ENCODE results near the gene ZFR2.

Gene ZFR2

DNA sequence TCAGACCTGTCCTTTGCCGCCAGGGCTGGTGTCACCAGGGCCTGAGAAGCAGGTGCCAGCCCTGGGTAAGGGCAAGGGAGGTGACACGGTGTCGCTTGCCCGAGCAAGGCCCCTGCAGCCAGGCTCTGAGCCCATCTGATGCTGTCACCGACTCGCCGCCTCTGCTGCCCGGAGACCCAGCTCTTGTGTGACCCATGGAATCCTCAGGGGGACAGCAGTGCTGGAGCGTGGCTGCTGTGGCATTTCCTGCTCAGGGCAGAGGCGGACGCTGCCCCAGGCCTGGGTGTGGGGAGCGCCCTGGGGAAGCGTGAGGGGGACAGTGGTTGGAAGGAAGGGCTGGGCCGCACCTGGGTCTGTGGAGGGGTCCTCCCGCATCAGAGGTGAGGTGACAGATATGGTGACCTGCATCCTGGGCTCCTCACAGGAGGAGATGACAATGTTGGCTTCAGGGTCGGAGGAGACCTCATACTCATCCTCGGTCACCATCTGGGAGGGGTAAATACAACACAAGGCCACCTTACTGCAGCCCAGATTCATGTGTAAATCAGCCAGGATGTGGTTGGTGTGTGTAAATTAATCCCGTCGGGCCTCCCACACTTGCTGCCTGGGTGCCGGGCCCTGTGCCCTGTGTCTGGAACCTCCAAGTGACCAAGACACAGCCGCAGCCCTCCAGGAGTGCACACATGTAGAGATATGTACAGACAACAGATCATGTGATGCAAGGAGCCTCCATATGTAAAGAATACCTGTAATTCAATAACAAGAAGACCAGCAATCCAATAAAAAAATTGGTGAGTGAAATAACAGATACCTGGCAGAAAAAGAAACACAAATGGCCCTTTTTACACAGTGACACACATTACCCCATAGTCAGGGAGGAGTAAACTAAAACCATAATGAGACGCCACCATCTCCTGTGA is 55.1 kb downstream of the ZFR2 start:
- no peak for DNase-seq

DNA sequence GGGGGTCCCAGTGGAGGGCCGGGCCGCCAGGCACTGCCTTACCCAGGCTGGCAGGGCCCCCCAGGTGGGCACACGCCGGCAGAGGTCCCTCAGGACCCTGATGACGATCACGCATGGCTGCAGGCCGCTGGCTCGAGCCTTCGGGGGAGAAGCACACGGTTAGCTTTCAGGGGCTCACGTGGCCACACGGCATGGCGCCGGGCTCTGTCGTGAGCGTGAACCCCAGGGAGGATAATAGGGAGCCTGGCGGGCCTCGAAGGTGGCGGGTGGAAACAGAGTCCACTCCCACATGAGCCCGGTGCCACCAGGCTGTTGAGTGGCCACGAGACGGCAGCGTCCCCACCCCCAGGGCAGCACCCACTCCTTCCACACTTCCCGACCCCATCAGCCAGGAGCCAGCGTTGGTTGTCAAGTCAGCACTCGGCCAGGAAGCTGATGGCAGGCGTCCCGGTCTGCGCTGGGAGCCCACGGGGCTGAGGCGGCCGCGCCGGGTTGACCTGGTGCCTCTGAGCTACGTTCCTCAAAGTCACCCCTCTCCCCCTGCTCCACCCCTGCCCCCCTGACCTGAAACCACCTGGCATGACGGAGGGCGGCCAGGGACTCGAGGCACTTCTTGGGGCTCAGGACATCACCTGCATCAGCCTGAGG is 58.0 kb downstream of the ZFR2 start:
- DNase-seq = no peak

- DNase-seq = no peak
These were observed 58.7 kb downstream of the ZFR2 start for GRCh38 chr19:3809881-3810707.

- no peak for DNase-seq
These were observed 60.3 kb downstream of the ZFR2 start for GRCh38 chr19:3808420-3809143.

DNA sequence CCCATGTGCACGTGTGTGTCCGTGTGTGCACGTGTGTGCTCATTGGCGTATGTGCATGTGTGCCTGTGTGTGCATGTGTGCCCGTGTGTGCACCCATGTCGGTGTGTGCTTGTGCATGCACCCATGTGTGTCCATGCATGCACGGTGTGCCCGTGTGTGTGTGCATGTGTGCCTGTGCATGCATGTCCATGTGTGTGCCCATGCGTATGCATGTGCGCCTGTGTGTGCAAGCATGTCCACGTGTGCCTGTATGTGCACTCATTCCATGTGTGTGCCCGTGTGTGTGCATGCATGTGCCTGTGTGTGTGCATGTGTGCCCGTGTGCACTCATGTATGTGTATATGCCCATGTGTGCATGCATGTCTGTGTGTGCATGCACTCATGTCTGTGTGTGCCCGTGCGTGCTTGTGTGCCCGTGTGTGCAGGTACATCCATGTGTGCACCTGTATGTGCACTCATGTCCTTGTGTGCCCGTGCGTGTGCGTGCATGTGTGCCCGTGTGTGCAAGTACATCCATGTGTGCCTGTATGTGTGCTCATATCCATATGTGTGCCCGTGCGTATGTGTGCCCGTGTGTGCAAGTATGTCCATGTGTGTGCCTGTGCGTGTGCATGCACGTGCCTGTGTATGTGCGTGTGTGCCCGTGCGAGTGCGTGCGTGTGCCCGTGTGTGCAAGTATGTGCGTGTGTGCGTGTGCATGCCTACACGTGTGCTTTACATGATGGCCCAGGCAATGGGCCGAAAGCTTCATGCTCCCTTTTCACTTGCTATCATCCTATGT is 61.1 kb downstream of the ZFR2 start:
- no peak for DNase-seq

GRCh38 chr19:3807131-3807480 is 61.7 kb downstream of the ZFR2 start:
- DNase-seq = no peak

DNA sequence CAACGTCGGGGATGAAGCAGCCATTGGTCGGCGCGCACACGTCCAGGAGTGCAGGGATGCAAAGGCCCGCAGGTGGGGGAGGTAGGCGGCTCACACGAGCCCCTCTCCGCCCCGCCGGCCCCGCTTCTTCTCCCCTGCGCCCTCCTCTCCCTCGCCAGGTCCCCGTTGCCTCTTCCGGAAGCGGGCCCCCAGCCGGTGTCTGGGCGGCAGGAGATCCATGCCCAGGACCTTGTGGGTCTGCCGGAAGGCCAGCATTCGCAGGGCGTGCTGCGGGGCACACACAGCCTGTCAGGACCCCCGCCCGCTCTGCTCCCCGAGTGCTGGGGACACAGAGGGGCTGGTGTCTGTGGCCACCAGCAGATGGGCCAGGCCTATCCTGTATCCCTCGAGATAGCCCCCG is 63.0 kb downstream of the ZFR2 start:
- DNase-seq = no peak

DNA sequence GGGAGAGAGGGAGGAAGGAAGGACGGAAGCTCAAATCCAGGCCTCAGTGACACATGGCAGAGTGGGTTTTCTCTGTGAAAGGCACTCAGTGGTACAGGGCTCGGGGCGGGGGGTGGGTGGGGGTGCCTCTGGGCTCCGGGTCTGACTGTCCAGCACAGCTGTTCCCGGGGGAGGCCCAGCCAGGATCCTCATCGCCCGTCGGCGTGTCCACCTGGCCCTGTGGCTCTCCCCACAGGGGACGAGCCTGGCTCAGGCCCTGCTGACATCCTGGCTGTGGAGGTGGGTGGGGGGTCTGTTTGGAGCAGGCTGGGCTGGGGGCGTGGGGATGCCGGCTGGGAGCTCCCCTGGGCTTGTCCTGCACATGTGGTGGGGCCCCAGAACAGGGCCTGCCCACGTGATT is 64.4 kb downstream of the ZFR2 start:
- DNase-seq = no peak

DNA sequence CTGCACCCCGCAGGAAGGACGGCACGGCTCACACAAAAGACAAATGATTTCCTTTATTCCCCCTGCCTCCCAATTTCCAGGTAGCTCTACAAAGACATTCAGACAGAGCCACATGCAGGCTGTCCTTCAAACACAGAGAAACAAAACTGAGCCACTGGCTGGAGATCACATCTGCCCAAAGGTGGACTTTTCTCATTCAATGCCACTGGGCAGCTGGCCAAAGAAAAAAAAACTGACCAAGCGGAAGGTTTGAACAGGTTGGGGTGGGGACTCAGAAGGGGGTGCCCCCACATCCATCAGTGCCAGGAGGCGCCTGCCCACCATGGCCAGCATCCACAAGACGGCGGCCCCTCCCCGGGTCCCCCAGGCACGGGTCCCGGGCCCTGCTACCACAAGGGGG is 64.9 kb downstream of the ZFR2 start:
- no peak for DNase-seq

GRCh38 chr19:3803114-3803888 is 65.5 kb downstream of the ZFR2 start:
- no peak for DNase-seq

- DNase-seq = peak in 1 of 2 experiments; percentile 9
These were observed 67.3 kb downstream of the ZFR2 start for GRCh38 chr19:3801412-3802096.

GRCh38 chr19:3800996-3801395 is 67.8 kb downstream of the ZFR2 start:
- DNase-seq = no peak

DNA sequence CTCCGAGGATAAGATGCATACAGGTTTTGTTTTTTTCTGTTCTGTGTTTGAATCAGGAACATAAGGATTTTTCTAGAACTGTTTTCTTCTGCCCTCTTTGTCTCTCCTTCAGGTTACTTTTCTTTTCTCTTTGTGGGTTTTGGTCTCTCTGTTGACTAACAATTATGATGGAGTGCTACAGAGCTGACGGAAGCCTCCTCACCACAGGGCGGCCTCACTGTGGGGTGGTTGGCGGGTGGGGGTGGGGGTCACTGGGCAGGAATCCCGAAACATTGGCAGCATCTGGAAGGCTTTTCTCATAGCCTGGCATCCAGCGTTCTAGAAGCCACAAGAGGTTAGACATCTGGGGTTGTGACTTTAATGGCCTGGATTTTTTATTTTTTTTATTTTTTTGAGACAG is 70.7 kb downstream of the ZFR2 start:
- DNase-seq = no peak

GRCh38 chr19:3796358-3796757 is 72.5 kb downstream of the ZFR2 start:
- no peak for DNase-seq

- DNase-seq = no peak
These were observed 75.0 kb downstream of the ZFR2 start for GRCh38 chr19:3793799-3794198.

GRCh38 chr19:3792114-3792513 is 76.7 kb downstream of the ZFR2 start:
- DNase-seq = no peak

- no peak for DNase-seq
These were observed 77.9 kb downstream of the ZFR2 start for GRCh38 chr19:3790941-3791340.

- DNase-seq = no peak
These were observed 78.6 kb downstream of the ZFR2 start for GRCh38 chr19:3790209-3790734.

DNA sequence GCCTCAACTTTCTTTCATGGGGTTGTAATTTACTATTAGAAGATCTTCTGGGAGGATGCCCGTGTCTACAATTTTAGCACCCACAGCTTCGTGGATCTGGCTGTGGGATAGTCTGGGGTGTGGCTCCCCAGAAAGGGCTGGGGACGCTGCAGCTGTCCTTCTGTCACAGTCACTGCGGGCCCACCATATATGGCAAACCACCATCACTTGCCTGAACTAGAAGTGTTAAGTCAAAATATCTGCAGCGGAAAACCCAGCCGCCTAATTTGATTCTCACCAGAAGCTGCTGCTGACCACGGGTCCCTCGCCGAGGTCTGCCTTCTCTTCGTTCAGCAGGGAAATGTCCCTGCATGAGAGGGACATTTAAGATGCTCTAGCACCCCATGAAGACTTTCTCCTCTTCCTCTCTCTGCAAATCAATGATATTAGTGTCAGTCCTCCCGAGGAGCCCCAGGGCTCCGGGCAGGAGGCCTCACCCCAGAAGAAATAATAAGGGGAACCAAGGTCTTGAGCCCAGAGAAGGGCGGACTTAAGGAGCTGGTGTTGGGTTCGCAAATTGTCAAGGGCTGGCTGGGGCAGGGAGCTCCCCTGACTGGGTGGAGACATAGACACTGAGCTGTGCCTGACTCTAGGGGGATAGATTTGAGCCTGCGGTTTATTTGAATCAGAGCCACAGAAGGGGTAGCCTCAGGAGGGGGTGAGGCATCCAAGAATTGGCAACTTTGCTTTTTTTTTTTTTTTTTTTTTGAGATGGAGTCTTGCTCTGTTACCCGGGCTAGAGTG is 79.7 kb downstream of the ZFR2 start:
- DNase-seq = no peak
